Colonic mucosa (tissue), 4 donors: ENCODE measurements around the gene PDZD2. TPM values are rescaled to one million over a fixed set of nuclear protein-coding genes. Genes with fewer than 3 reads are reported as not detected.

ENCODE experiments used
- DNase-seq: peaks from one replicate; pipeline ENCODE4 v3.0.0-alpha.2; 2020
- H3K27ac ChIP-seq: fragments of 200-600 bp; one replicate; pipeline ENCODE4 v1.8.0; 2021
- H3K27me3 ChIP-seq: fragments of 200-600 bp; one replicate; pipeline ENCODE4 v1.8.0; 2021
- H3K36me3 ChIP-seq: fragments of 200-600 bp; one replicate; pipeline ENCODE4 v1.8.0; 2021
- H3K4me1 ChIP-seq: fragments of 200-600 bp; one replicate; pipeline ENCODE4 v1.8.0; 2021; ENCODE audit warnings: mild to moderate bottlenecking
- H3K4me3 ChIP-seq: fragments of 200-600 bp; one replicate; pipeline ENCODE4 v1.8.0; 2021
- H3K9ac ChIP-seq, 2 donors: one replicate each; pipeline ENCODE4 v1.7.0; 2013; ENCODE audit warnings: control low read depth in 2 of 2, low read depth in 2 of 2, low read length in 2 of 2
- H3K9me3 ChIP-seq: fragments of 200-600 bp; one replicate; pipeline ENCODE4 v1.8.0; 2021
- CTCF ChIP-seq: fragments of 200-600 bp; IDR thresholded peaks from one replicate; pipeline ENCODE4 v1.8.0; 2022; ENCODE audit warnings: antibody characterized with exemption, mild to moderate bottlenecking
- intact Hi-C: fragments of 100-400 bp; cut with DNase I; formaldehyde crosslinking; loops from one replicate; pipeline ENCODE4 v1.14.1; 2022
- total RNA-seq, 2 donors: library from RNA; stranded (reverse); fragmentation: NEBNext Ultra II Directional in 1 of 2; extraction: Animal tissue kit (Norgen Biotek cat#: 25700) in 1 of 2; gene quantifications; one replicate each; pipeline ENCODE4 v1.2.1, GENCODE V29; 2021
- donor health status: healthy.
- donor health status: DM: no; HTN: no; CAD: no.
- donor health status: DM: no; HTN: no; CAD: no.

Gene PDZD2
- total RNA-seq, 2 donors from 2014 or later, result 1.8 to 2.3 TPM

- Histone ChIP-seq H3K4me3 (no peak overlapping the region), H3K27me3 (no peaks in the 10 kb centered on the region), H3K36me3 (no peaks in the 10 kb centered on the region), H3K9me3 (no peaks in the 10 kb centered on the region), H3K4me1 (no peaks in the 10 kb centered on the region), H3K27ac (no peak overlapping the region), H3K9ac (no peak overlapping the region)
- DNase-seq, result no peak
- intact Hi-C loops, result no loop called here
- no peak for TF ChIP-seq CTCF
Observed at GRCh38 chr5:32082701-32083100, 443.8 kb downstream of the PDZD2 start.

- H3K9ac ChIP-seq, result no peak overlapping the region
- TF ChIP-seq CTCF, result no peak
Observed at GRCh38 chr5:32083981-32084430, 445.1 kb downstream of the PDZD2 start.

GRCh38 chr5:32087086-32088082 lies 448.5 kb downstream of the PDZD2 start:
- no peak for DNase-seq
- no peak overlapping the region for H3K4me3 ChIP-seq
- no peaks in the 10 kb centered on the region for H3K27me3 ChIP-seq
- no peaks in the 10 kb centered on the region for H3K36me3 ChIP-seq
- H3K9ac ChIP-seq, result no peak overlapping the region
- no peak overlapping the region for H3K27ac ChIP-seq
- H3K4me1 ChIP-seq, result no peaks in the 10 kb centered on the region
- TF ChIP-seq CTCF, result no peak
- H3K9me3 ChIP-seq, result no peaks in the 10 kb centered on the region
- intact Hi-C loops, result no loop called here

More at GRCh38 chr5:32083981-32084430, 445.1 kb downstream of the PDZD2 start:
- Histone ChIP-seq H3K27ac (no peak overlapping the region), H3K4me3 (no peak overlapping the region), H3K4me1 (no peaks in the 10 kb centered on the region), H3K27me3 (no peaks in the 10 kb centered on the region), H3K36me3 (no peaks in the 10 kb centered on the region), H3K9me3 (no peaks in the 10 kb centered on the region)
- DNase-seq, result no peak
- intact Hi-C loops, result no loop called here

GRCh38 chr5:32088214-32088613 lies 449.3 kb downstream of the PDZD2 start:
- H3K36me3 ChIP-seq, result no peaks in the 10 kb centered on the region
- no peak overlapping the region for H3K9ac ChIP-seq
- no peaks in the 10 kb centered on the region for H3K9me3 ChIP-seq
- TF ChIP-seq CTCF, result no peak
- no peaks in the 10 kb centered on the region for H3K27me3 ChIP-seq
- H3K4me1 ChIP-seq, result no peaks in the 10 kb centered on the region
- no peak overlapping the region for H3K27ac ChIP-seq
- H3K4me3 ChIP-seq, result no peak overlapping the region
- no peak for DNase-seq
- intact Hi-C loops, result no loop called here

- TF ChIP-seq CTCF, result no peak
- no peak overlapping the region for H3K9ac ChIP-seq
- H3K27me3 ChIP-seq, result no peaks in the 10 kb centered on the region
- no peak overlapping the region for H3K4me3 ChIP-seq
- H3K4me1 ChIP-seq, result no peaks in the 10 kb centered on the region
- no peak for DNase-seq
- H3K9me3 ChIP-seq, result no peaks in the 10 kb centered on the region
- no peaks in the 10 kb centered on the region for H3K36me3 ChIP-seq
- intact Hi-C loops, result no loop called here
- no peak overlapping the region for H3K27ac ChIP-seq
Observed at GRCh38 chr5:32089146-32090000, 450.4 kb downstream of the PDZD2 start.
